Measurements from ENCODE around the gene ITIH5.
A peak's percentile ranks its signal among the peaks of the same experiment; 100 is the strongest.

ITIH5 gene

DNA sequence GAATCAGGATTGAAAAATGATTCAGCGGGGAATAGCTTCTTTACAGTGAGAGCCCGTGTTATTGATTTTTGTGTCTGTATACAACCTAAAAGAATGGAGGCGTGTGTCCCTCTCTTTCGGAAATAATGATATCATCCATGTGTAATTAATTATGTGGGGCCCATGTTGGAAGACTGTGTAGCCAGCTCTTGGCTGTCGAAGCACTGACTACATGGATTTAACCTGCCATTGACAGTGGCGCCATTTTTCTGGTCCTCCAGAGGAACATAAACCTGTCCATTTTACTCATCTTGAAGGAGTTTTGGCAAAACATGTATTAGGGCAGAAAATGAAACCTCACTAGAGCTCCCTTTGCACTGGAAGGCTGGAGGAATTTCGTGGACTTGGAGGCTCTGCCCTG, 119.6 kb downstream of the ITIH5 start:
- Histone ChIP-seq H3K27ac (ENCODE audit: low read depth, low read length) (no peak overlapping the region), H3K27me3 (ENCODE audit: control insufficient read depth, insufficient read depth, low read length) (no peaks in the 10 kb centered on the region), H3K36me3 (ENCODE audit: control insufficient read depth, insufficient read depth, low read length) (no peaks in the 10 kb centered on the region), H3K4me3 (ENCODE audit: low read depth, low read length) (no peak overlapping the region), H3K9ac (ENCODE audit: low read length) (no peak overlapping the region), H3K9me3 (ENCODE audit: control insufficient read depth, insufficient read depth, low read depth, low read length) (no peaks in the 10 kb centered on the region), H3K4me1 (ENCODE audit: control insufficient read depth, insufficient read depth, low read length) (peaks cover 25% of the 10 kb centered on the region)

- H3K9ac ChIP-seq (ENCODE audit: low read length): no peak overlapping the region
- H3K9me3 ChIP-seq (ENCODE audit: control insufficient read depth, insufficient read depth, low read depth, low read length): no peaks in the 10 kb centered on the region
- no peaks in the 10 kb centered on the region for H3K36me3 ChIP-seq (ENCODE audit: control insufficient read depth, insufficient read depth, low read length)
- no peak overlapping the region for H3K27ac ChIP-seq (ENCODE audit: low read depth, low read length)
- H3K4me3 ChIP-seq (ENCODE audit: low read depth, low read length): no peak overlapping the region
- no peaks in the 10 kb centered on the region for H3K27me3 ChIP-seq (ENCODE audit: control insufficient read depth, insufficient read depth, low read length)
- peaks cover 25% of the 10 kb centered on the region for H3K4me1 ChIP-seq (ENCODE audit: control insufficient read depth, insufficient read depth, low read length)
These were observed 120.3 kb downstream of the ITIH5 start for GRCh38 chr10:7546385-7546967.

- Histone ChIP-seq H3K36me3 (ENCODE audit: control insufficient read depth, insufficient read depth, low read length) (no peaks in the 10 kb centered on the region), H3K4me3 (ENCODE audit: low read depth, low read length) (no peak overlapping the region), H3K9ac (ENCODE audit: low read length) (no peak overlapping the region), H3K27me3 (ENCODE audit: control insufficient read depth, insufficient read depth, low read length) (no peaks in the 10 kb centered on the region), H3K9me3 (ENCODE audit: control insufficient read depth, insufficient read depth, low read depth, low read length) (no peaks in the 10 kb centered on the region), H3K4me1 (ENCODE audit: control insufficient read depth, insufficient read depth, low read length) (peaks cover 29% of the 10 kb centered on the region), H3K27ac (ENCODE audit: low read depth, low read length) (no peak overlapping the region)
These were observed 121.0 kb downstream of the ITIH5 start for GRCh38 chr10:7545792-7546191.

DNA sequence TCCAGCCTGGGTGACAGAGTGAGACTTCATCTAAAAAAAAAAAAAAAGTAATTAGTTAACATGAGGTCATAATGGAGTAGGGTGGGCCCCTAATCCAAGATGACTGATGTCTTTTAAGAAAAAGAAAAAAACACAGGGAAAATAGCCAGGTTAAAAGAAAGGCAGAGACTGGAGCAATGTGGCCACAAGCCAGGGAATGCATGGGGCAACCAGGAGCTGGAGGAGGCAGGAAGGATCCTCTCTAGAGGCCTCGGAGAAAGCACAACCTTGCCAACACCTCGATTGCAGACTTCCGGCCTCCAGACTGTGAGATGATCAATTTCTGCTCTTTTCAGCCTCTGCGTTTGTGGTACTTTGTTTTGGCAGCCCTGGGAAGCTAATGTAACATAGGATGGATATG, 121.5 kb downstream of the ITIH5 start:
- H3K27ac ChIP-seq (ENCODE audit: low read depth, low read length): no peak overlapping the region
- H3K9me3 ChIP-seq (ENCODE audit: control insufficient read depth, insufficient read depth, low read depth, low read length): no peaks in the 10 kb centered on the region
- H3K9ac ChIP-seq (ENCODE audit: low read length): no peak overlapping the region
- no peaks in the 10 kb centered on the region for H3K36me3 ChIP-seq (ENCODE audit: control insufficient read depth, insufficient read depth, low read length)
- H3K27me3 ChIP-seq (ENCODE audit: control insufficient read depth, insufficient read depth, low read length): no peaks in the 10 kb centered on the region
- peaks cover 34% of the 10 kb centered on the region for H3K4me1 ChIP-seq (ENCODE audit: control insufficient read depth, insufficient read depth, low read length)
- H3K4me3 ChIP-seq (ENCODE audit: low read depth, low read length): no peak overlapping the region

- no peaks in the 10 kb centered on the region for H3K36me3 ChIP-seq (ENCODE audit: control insufficient read depth, insufficient read depth, low read length)
- H3K9me3 ChIP-seq (ENCODE audit: control insufficient read depth, insufficient read depth, low read depth, low read length): no peaks in the 10 kb centered on the region
- no peaks in the 10 kb centered on the region for H3K27me3 ChIP-seq (ENCODE audit: control insufficient read depth, insufficient read depth, low read length)
- H3K4me3 ChIP-seq (ENCODE audit: low read depth, low read length): no peak overlapping the region
- peaks cover 34% of the 10 kb centered on the region for H3K4me1 ChIP-seq (ENCODE audit: control insufficient read depth, insufficient read depth, low read length)
- H3K27ac ChIP-seq (ENCODE audit: low read depth, low read length): no peak overlapping the region
- H3K9ac ChIP-seq (ENCODE audit: low read length): no peak overlapping the region
These were observed 122.6 kb downstream of the ITIH5 start for GRCh38 chr10:7544203-7544602.

DNA sequence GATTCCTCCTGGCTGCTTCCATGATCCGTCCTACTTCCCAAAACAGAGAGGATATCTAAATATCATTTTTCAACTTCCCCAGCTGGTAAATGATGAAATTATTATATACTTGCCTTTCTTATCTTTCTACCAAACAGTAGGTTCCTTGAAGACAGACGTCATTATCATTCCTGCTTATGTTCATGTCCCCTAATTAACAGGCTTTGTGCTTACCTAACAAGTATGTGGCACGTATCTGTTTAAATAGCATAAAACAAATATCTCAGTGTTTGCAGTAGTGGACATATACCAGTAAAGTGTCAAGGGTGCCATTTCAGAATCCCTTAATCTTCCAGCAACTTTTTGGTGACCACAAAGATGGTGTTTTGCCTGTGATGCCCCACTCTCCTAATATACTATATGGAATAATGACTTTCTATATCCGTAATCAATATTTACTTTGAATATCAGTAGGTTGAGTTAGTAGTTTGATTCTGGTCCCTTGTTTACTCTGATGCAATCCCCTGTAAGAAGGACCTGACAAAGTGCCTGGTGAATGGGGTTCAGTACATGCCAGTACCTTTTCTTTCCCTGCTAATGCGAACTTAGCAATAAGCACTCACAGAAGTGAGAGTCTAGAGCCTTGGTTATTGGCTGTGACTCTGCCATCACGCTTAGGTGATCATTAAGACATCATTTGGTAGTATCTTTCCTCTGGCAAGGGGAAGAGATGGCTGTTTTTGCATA, 124.4 kb downstream of the ITIH5 start:
- H3K9me3 ChIP-seq (ENCODE audit: control insufficient read depth, insufficient read depth, low read depth, low read length): peaks cover 4% of the 10 kb centered on the region; the same call in 1 of the 2 replicates
- no peak overlapping the region for H3K27ac ChIP-seq (ENCODE audit: low read depth, low read length)
- H3K4me3 ChIP-seq (ENCODE audit: low read depth, low read length): no peak overlapping the region; the same call in 1 of the 2 replicates
- peaks cover 29% of the 10 kb centered on the region for H3K4me1 ChIP-seq (ENCODE audit: control insufficient read depth, insufficient read depth, low read length)
- H3K36me3 ChIP-seq (ENCODE audit: control insufficient read depth, insufficient read depth, low read length): no peaks in the 10 kb centered on the region
- H3K9ac ChIP-seq (ENCODE audit: low read length): peak overlapping the region; percentile 81
- H3K27me3 ChIP-seq (ENCODE audit: control insufficient read depth, insufficient read depth, low read length): no peaks in the 10 kb centered on the region

DNA sequence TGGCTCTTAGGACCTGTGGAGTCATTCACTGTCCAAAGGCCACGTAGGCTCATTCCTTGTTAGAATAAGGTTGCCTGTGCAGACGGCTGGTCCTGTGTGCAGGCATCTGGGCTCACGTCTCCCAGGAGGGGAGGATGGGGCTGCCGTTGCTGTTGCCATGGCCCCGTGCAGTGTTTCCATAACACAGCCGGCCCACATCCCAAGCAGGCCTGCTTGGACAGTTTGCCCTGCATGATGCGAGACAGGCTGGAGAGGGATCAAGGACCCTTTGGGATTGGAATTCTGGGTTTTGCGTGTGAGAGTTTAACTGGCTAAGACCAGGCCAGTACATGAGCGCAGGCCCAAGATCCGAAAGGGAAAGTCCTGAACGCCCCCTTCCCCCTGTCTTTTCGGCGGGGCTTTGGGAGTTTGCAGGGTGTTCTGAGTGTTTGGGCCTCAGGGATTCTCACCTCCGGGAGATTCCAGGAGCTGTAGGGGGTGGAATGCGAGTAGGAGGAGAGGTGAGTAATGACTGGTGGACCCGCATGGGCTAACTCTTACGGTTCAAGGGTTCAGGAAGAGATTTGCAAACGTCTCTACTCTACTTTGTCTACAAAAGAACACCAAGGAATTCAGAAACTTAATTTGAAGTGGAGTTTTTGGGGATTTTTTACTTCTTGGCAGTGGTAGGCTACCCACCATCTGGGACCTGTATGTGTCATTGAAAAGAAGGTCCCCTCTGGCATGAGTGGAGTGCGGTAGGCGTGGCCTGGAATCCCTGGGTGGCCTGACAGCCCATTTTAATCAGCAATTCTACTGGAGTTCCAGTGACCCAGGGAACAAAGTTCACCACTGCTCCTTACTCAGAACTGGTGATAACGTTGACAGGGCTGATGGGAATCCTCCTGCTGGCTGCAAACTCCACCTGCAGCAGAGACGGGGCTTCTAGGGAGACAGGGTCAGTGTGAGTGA, 125.4 kb downstream of the ITIH5 start:
- Histone ChIP-seq H3K27me3 (ENCODE audit: control insufficient read depth, insufficient read depth, low read length) (no peaks in the 10 kb centered on the region), H3K36me3 (ENCODE audit: control insufficient read depth, insufficient read depth, low read length) (no peaks in the 10 kb centered on the region), H3K4me3 (ENCODE audit: low read depth, low read length) (peak overlapping the region; percentile 15; the same call in 1 of the 2 replicates), H3K27ac (ENCODE audit: low read depth, low read length) (peak overlapping the region; percentile 68; the same call in 1 of the 2 replicates), H3K9ac (ENCODE audit: low read length) (peak overlapping the region; percentile 81), H3K4me1 (ENCODE audit: control insufficient read depth, insufficient read depth, low read length) (peaks cover 29% of the 10 kb centered on the region), H3K9me3 (ENCODE audit: control insufficient read depth, insufficient read depth, low read depth, low read length) (peaks cover 4% of the 10 kb centered on the region; the same call in 1 of the 2 replicates)

DNA sequence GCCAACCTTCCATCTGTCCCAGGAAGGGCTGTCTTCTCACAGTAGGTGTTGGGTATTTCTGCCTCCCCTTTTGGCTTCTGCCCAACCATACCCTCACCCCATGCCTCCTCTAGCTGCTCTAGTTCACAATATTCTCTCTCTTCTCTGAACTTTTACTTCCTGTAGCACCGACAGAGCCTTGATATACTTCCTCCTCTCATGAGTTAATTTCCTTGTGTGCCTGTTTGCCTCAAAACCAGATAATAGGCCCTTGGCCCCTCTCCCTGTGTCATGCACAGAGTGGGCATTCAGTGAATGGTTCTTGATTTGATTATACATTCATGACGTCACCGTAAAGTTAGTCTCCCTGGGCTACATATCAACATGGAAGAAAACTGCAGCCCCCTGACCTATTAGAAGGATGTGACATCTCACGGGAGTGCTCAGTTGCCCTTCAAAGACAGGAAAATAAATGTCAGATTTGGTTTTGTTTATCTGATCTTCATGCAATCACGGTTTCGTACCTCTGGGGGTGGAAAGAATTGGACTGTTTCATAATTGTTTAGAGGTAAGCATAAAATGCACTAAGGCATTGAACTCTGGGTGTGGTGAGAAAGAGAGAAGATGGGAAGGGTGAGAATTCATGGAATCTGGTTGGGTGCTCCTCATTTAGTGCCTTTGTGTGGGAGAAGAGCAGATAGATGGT, 127.7 kb downstream of the ITIH5 start:
- H3K27me3 ChIP-seq (ENCODE audit: control insufficient read depth, insufficient read depth, low read length): no peaks in the 10 kb centered on the region
- no peak overlapping the region for H3K9ac ChIP-seq (ENCODE audit: low read length)
- H3K4me3 ChIP-seq (ENCODE audit: low read depth, low read length): no peak overlapping the region
- H3K4me1 ChIP-seq (ENCODE audit: control insufficient read depth, insufficient read depth, low read length): peaks cover 33% of the 10 kb centered on the region
- no peak overlapping the region for H3K27ac ChIP-seq (ENCODE audit: low read depth, low read length)
- H3K36me3 ChIP-seq (ENCODE audit: control insufficient read depth, insufficient read depth, low read length): no peaks in the 10 kb centered on the region
- peaks cover 4% of the 10 kb centered on the region; the same call in 1 of the 2 replicates for H3K9me3 ChIP-seq (ENCODE audit: control insufficient read depth, insufficient read depth, low read depth, low read length)

- peaks cover 4% of the 10 kb centered on the region; the same call in 1 of the 2 replicates for H3K9me3 ChIP-seq (ENCODE audit: control insufficient read depth, insufficient read depth, low read depth, low read length)
- H3K27me3 ChIP-seq (ENCODE audit: control insufficient read depth, insufficient read depth, low read length): no peaks in the 10 kb centered on the region
- no peaks in the 10 kb centered on the region for H3K36me3 ChIP-seq (ENCODE audit: control insufficient read depth, insufficient read depth, low read length)
- H3K4me1 ChIP-seq (ENCODE audit: control insufficient read depth, insufficient read depth, low read length): peaks cover 31% of the 10 kb centered on the region
- no peak overlapping the region for H3K9ac ChIP-seq (ENCODE audit: low read length)
- H3K27ac ChIP-seq (ENCODE audit: low read depth, low read length): no peak overlapping the region
- H3K4me3 ChIP-seq (ENCODE audit: low read depth, low read length): no peak overlapping the region
These were observed 129.6 kb downstream of the ITIH5 start for GRCh38 chr10:7537126-7537525.

DNA sequence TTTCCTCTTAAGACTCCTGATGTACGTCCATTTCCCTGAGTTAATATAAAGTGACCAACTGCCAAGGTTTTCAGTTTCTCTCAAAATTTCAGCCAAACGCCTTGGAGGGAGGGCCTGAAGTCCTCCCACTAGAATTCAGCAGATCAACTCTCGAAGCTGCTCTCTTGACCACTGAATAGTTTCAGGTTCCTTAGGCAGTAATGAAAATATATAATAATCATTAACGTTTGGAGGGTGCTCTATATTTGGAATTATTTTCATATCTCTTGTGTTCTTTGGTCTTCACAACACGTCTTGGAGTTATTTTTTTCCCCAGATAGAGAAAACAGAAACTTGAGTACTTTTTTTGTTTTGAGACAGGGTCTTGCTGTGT, 132.3 kb downstream of the ITIH5 start:
- Histone ChIP-seq H3K9ac (ENCODE audit: low read length) (no peak overlapping the region), H3K9me3 (ENCODE audit: control insufficient read depth, insufficient read depth, low read depth, low read length) (peaks cover 4% of the 10 kb centered on the region; the same call in 1 of the 2 replicates), H3K4me1 (ENCODE audit: control insufficient read depth, insufficient read depth, low read length) (peaks cover 14% of the 10 kb centered on the region; the same call in 1 of the 2 replicates), H3K27me3 (ENCODE audit: control insufficient read depth, insufficient read depth, low read length) (no peaks in the 10 kb centered on the region), H3K36me3 (ENCODE audit: control insufficient read depth, insufficient read depth, low read length) (no peaks in the 10 kb centered on the region), H3K27ac (ENCODE audit: low read depth, low read length) (no peak overlapping the region), H3K4me3 (ENCODE audit: low read depth, low read length) (no peak overlapping the region)

All from HUES6 (cell line).